K562 (cell line): ENCODE data around the gene PLCD4. TPM values are rescaled to one million over a fixed set of nuclear protein-coding genes. Genes with fewer than 3 reads are reported as not detected.

Experiments used
- CREB1 ChIP-seq, 2 experiments: sonication (generic) in 1 of 2; formaldehyde crosslinking in 1 of 2; IDR thresholded peaks; 2 replicates each; pipeline versions ENCODE4 v1.6.1 to v1.8.0; 2012 to 2022; ENCODE audit warnings: inconsistent platforms in 1 of 2, mild to moderate bottlenecking in 1 of 2, missing genetic modification reagents in 1 of 2, moderate library complexity in 1 of 2
- PHF20 ChIP-seq: fragments of 450-650 bp; IDR thresholded peaks from 2 replicates; pipeline ENCODE4 v1.6.1; 2018; ENCODE audit not compliant: partially characterized antibody
- SP2 ChIP-seq: IDR thresholded peaks from 2 replicates; pipeline ENCODE4 v1.6.1; 2011; ENCODE audit warnings: mild to moderate bottlenecking, low read depth, low read length, moderate library complexity; ENCODE audit not compliant: poor library complexity, severe bottlenecking; ENCODE audit errors: extremely low read depth
- TEAD1 ChIP-seq, 2 experiments: fragments of 450-650 bp in 1 of 2; sonication (generic) in 1 of 2; formaldehyde crosslinking; IDR thresholded peaks; 2 replicates each; pipeline versions ENCODE4 v1.4.0 to v1.8.0; 2020 to 2022; ENCODE audit warnings: mild to moderate bottlenecking in 2 of 2, missing genetic modification reagents in 1 of 2
- ZNF165 ChIP-seq: fragments of 250-450 bp; sonication (Bioruptor Pico); IDR thresholded peaks from 2 replicates; pipeline ENCODE4 v1.4.0; 2020; ENCODE audit warnings: borderline replicate concordance
- polyA plus RNA-seq, 8 experiments: library from polyadenylated mRNA; depleted of rRNA in 4 of 8; stranded (reverse) in 5 of 8; unstranded in 3 of 8; fragments of >200 nt; fragmentation: Nextera tagmentation in 2 of 8; fragmentation: Illumina TruSeq in 1 of 8; extraction: Ambion mirVana in 2 of 8; extraction: Trizol in 1 of 8; gene quantifications; 2 replicates each; pipeline versions ENCODE4 v1.2.1 to v1.2.3, GENCODE V29; 2011 to 2014; ENCODE audit warnings: inconsistent platforms in 1 of 8, missing spikeins in 1 of 8
- total RNA-seq, 7 experiments: library from RNA; depleted of rRNA in 6 of 7; stranded (reverse); fragments of >200 nt in 6 of 7; fragmentation: Illumina TruSeq in 2 of 7; extraction: Trizol in 2 of 7; gene quantifications; 2 replicates each; pipeline versions ENCODE4 v1.2.1 to v1.2.3, GENCODE V29; 2011 to 2021; ENCODE audit warnings: low replicate concordance in 1 of 7
- TF ChIP-seq, protein P1 (sequence below), 3 experiments: fragments of 200-800 bp in 1 of 3; fragments of 250-450 bp in 1 of 3; fragments of 450-650 bp in 1 of 3; sonication (Bioruptor Pico) in 1 of 3; sonication (Bioruptor generic) in 1 of 3; formaldehyde crosslinking in 1 of 3; IDR thresholded peaks; 2 replicates each; pipeline versions ENCODE4 v1.6.1 to v1.8.0; 2016 to 2022; ENCODE audit warnings: mild to moderate bottlenecking in 2 of 3, missing genetic modification characterization in 2 of 3, missing compliant biosample characterization in 1 of 3, moderate library complexity in 1 of 3
- TF ChIP-seq, protein P2 (sequence below): fragments of 450-650 bp; IDR thresholded peaks from 2 replicates; pipeline ENCODE4 v1.6.1; 2016
- TF ChIP-seq, protein P3 (sequence below): fragments of 200-800 bp; sonication (Bioruptor generic); IDR thresholded peaks from 2 replicates; pipeline ENCODE4 v1.6.1; 2017; ENCODE audit warnings: missing genetic modification characterization, missing compliant biosample characterization
- TF ChIP-seq, protein P4 (sequence below): sonication (generic); formaldehyde crosslinking; IDR thresholded peaks from 2 replicates; pipeline ENCODE4 v1.8.1; 2023; ENCODE audit warnings: missing genetic modification reagents, mild to moderate bottlenecking, borderline replicate concordance

PLCD4 gene
- total and polyA plus RNA-seq, 9 of the 15 experiments (the other 6 are each of a cell fraction or from before 2014, with no cell fraction given): 0.13 to 0.38 TPM; not detected in 7

- TF ChIP-seq SP2 (no peak), ZNF165 (CRISPR knock-in tag) (no peak), CREB1 (IDR thresholded peaks at IDR 0.05) (0 out of 2 replicates have a peak, but pooled peaks have one; percentile 9), CREB1 (CRISPR knock-in tag; IDR thresholded peaks at IDR 0.05) (no peak), PHF20 (no peak), TEAD1 (CRISPR knock-in tag; IDR thresholded peaks at IDR 0.05) (no peak)
- TF ChIP-seq, protein P1, sequence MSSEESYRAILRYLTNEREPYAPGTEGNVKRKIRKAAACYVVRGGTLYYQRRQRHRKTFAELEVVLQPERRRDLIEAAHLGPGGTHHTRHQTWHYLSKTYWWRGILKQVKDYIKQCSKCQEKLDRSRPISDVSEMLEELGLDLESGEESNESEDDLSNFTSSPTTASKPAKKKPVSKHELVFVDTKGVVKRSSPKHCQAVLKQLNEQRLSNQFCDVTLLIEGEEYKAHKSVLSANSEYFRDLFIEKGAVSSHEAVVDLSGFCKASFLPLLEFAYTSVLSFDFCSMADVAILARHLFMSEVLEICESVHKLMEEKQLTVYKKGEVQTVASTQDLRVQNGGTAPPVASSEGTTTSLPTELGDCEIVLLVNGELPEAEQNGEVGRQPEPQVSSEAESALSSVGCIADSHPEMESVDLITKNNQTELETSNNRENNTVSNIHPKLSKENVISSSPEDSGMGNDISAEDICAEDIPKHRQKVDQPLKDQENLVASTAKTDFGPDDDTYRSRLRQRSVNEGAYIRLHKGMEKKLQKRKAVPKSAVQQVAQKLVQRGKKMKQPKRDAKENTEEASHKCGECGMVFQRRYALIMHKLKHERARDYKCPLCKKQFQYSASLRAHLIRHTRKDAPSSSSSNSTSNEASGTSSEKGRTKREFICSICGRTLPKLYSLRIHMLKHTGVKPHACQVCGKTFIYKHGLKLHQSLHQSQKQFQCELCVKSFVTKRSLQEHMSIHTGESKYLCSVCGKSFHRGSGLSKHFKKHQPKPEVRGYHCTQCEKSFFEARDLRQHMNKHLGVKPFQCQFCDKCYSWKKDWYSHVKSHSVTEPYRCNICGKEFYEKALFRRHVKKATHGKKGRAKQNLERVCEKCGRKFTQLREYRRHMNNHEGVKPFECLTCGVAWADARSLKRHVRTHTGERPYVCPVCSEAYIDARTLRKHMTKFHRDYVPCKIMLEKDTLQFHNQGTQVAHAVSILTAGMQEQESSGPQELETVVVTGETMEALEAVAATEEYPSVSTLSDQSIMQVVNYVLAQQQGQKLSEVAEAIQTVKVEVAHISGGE (CRISPR knock-in tag; IDR thresholded peaks at IDR 0.05): 0 out of 6 replicates have a peak, but pooled peaks of 1 of the 3 experiments have one; percentile 9
- TF ChIP-seq, protein P2, sequence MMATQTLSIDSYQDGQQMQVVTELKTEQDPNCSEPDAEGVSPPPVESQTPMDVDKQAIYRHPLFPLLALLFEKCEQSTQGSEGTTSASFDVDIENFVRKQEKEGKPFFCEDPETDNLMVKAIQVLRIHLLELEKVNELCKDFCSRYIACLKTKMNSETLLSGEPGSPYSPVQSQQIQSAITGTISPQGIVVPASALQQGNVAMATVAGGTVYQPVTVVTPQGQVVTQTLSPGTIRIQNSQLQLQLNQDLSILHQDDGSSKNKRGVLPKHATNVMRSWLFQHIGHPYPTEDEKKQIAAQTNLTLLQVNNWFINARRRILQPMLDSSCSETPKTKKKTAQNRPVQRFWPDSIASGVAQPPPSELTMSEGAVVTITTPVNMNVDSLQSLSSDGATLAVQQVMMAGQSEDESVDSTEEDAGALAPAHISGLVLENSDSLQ: peak; percentile 83
- TF ChIP-seq, protein P3, sequence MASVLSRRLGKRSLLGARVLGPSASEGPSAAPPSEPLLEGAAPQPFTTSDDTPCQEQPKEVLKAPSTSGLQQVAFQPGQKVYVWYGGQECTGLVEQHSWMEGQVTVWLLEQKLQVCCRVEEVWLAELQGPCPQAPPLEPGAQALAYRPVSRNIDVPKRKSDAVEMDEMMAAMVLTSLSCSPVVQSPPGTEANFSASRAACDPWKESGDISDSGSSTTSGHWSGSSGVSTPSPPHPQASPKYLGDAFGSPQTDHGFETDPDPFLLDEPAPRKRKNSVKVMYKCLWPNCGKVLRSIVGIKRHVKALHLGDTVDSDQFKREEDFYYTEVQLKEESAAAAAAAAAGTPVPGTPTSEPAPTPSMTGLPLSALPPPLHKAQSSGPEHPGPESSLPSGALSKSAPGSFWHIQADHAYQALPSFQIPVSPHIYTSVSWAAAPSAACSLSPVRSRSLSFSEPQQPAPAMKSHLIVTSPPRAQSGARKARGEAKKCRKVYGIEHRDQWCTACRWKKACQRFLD (CRISPR knock-in tag): peak; percentile 24; the same call in 1 of the 2 replicates
- TF ChIP-seq, protein P4, sequence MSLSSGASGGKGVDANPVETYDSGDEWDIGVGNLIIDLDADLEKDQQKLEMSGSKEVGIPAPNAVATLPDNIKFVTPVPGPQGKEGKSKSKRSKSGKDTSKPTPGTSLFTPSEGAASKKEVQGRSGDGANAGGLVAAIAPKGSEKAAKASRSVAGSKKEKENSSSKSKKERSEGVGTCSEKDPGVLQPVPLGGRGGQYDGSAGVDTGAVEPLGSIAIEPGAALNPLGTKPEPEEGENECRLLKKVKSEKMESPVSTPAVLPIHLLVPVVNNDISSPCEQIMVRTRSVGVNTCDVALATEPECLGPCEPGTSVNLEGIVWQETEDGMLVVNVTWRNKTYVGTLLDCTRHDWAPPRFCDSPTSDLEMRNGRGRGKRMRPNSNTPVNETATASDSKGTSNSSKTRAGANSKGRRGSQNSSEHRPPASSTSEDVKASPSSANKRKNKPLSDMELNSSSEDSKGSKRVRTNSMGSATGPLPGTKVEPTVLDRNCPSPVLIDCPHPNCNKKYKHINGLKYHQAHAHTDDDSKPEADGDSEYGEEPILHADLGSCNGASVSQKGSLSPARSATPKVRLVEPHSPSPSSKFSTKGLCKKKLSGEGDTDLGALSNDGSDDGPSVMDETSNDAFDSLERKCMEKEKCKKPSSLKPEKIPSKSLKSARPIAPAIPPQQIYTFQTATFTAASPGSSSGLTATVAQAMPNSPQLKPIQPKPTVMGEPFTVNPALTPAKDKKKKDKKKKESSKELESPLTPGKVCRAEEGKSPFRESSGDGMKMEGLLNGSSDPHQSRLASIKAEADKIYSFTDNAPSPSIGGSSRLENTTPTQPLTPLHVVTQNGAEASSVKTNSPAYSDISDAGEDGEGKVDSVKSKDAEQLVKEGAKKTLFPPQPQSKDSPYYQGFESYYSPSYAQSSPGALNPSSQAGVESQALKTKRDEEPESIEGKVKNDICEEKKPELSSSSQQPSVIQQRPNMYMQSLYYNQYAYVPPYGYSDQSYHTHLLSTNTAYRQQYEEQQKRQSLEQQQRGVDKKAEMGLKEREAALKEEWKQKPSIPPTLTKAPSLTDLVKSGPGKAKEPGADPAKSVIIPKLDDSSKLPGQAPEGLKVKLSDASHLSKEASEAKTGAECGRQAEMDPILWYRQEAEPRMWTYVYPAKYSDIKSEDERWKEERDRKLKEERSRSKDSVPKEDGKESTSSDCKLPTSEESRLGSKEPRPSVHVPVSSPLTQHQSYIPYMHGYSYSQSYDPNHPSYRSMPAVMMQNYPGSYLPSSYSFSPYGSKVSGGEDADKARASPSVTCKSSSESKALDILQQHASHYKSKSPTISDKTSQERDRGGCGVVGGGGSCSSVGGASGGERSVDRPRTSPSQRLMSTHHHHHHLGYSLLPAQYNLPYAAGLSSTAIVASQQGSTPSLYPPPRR: peak; percentile 41; the same call in 1 of the 2 replicates
Observed at GRCh38 chr2:218569038-218569431, 38.7 kb upstream of the PLCD4 start (continued).
